SU-DHL-6 (cell line): ENCODE measurements around the gene C1orf210.

Experiments
- CTCF ChIP-seq: fragments of 200-600 bp; sonication (generic); IDR thresholded peaks from one replicate; pipeline ENCODE4 v1.5.1; 2017; ENCODE audit warnings: antibody characterized with exemption, mild to moderate bottlenecking, low read length, moderate library complexity; ENCODE audit not compliant: insufficient read depth, poor library complexity, severe bottlenecking
- EZH2phosphoT487 ChIP-seq: fragments of 200-600 bp; sonication (generic), shearing (Covaris generic); conservative IDR thresholded peaks from 2 replicates; pipeline ENCODE4 v1.6.1; 2018; ENCODE audit warnings: mild to moderate bottlenecking, antibody characterized with exemption, low read length, moderate library complexity, mixed read lengths

- no peak for TF ChIP-seq CTCF
- TF ChIP-seq EZH2phosphoT487, result no peak
Measured at GRCh38 chr1:43285269-43285990, at the start of gene C1orf210.
